Measurements from ENCODE around the gene LHX2.

- TF ChIP-seq EP300 (IDR thresholded peaks at IDR 0.05; ENCODE audit: borderline replicate concordance in 1 of 2, low read depth in 1 of 2, low read length in 1 of 2) (no peak), MAX (IDR thresholded peaks at IDR 0.05; ENCODE audit: low read depth) (no peak), CTCF (IDR thresholded peaks at IDR 0.05) (peak; percentile 31), POLR2AphosphoS5 (IDR thresholded peaks at IDR 0.05; ENCODE audit: low read depth, low read length) (no peak)
Measured at GRCh38 chr9:124037790-124038189, 26.2 kb downstream of the LHX2 start.
